Measurements from ENCODE around the gene BEGAIN. TPM values are rescaled to one million over a fixed set of nuclear protein-coding genes. Genes with fewer than 3 reads are reported as not detected.
A peak's percentile ranks its signal among the peaks of the same experiment; 100 is the strongest.

Gene BEGAIN
- total RNA-seq, 2 donors from 2014 or later = 0.91 to 1.3 TPM

DNA sequence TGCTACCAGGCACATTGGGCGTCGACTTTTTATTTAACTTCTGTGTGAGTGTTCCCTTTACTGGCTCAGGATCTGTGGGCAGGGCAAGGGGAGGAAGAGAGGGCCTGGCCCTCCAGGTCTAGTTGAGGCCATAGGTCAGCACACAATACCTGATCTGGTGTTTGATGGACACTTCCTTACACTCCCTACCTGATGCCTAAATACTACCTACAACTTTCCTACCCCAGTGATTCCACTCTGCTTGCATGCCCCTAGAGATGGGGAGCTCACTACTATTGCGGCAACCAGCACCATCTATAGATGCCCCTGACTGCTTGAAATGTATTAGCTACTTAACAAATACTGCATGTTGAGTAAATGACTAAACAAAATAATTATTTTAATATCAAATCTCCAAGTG, 20.8 kb upstream of the BEGAIN start:
- Histone ChIP-seq H3K27me3 (ENCODE audit: control insufficient read depth, insufficient read depth, low read length, poor library complexity, severe bottlenecking) (peaks cover 4% of the 10 kb centered on the region), H3K4me1 (ENCODE audit: control insufficient read depth, insufficient read depth, low read length) (no peaks in the 10 kb centered on the region), H3K36me3 (ENCODE audit: control insufficient read depth, insufficient read depth, low read length) (no peaks in the 10 kb centered on the region), H3K9me3 (ENCODE audit: control insufficient read depth, low read length) (no peaks in the 10 kb centered on the region), H3K4me3 (ENCODE audit: low read length) (no peak overlapping the region), H3K27ac (ENCODE audit: low read depth, low read length) (no peak overlapping the region), H3K9ac (ENCODE audit: extremely low read depth, low read length, poor library complexity, severe bottlenecking) (no peak overlapping the region)
- no peak for DNase-seq
- Mint-ChIP-seq H3K9me3 (no peaks in the 10 kb centered on the region), H3K4me3 (no peak overlapping the region), H3K4me1 (no peaks in the 10 kb centered on the region), H3K27ac (no peak overlapping the region), H3K36me3 (ENCODE audit: low read depth) (no peaks in the 10 kb centered on the region), H3K27me3 (ENCODE audit: insufficient read depth) (peaks cover 9% of the 10 kb centered on the region)
- TF ChIP-seq, protein P1, sequence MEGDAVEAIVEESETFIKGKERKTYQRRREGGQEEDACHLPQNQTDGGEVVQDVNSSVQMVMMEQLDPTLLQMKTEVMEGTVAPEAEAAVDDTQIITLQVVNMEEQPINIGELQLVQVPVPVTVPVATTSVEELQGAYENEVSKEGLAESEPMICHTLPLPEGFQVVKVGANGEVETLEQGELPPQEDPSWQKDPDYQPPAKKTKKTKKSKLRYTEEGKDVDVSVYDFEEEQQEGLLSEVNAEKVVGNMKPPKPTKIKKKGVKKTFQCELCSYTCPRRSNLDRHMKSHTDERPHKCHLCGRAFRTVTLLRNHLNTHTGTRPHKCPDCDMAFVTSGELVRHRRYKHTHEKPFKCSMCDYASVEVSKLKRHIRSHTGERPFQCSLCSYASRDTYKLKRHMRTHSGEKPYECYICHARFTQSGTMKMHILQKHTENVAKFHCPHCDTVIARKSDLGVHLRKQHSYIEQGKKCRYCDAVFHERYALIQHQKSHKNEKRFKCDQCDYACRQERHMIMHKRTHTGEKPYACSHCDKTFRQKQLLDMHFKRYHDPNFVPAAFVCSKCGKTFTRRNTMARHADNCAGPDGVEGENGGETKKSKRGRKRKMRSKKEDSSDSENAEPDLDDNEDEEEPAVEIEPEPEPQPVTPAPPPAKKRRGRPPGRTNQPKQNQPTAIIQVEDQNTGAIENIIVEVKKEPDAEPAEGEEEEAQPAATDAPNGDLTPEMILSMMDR (conservative IDR thresholded peaks at IDR 0.05) = no peak
- WGBS, 2 experiments (ENCODE audit: insufficient coverage in 1 of 2, insufficient read length in 1 of 2) = 89 to 100% methylated on average over 2 to 3 of the region's 3 CpGs

GRCh38 chr14:100607611-100607956, 20.4 kb upstream of the BEGAIN start:
- H3K27me3 ChIP-seq (ENCODE audit: control insufficient read depth, insufficient read depth, low read length, poor library complexity, severe bottlenecking) = peaks cover 8% of the 10 kb centered on the region
- 96% methylated on average over 4 to 10 of the region's 10 CpGs for WGBS, 2 experiments (ENCODE audit: insufficient coverage in 1 of 2, insufficient read length in 1 of 2)
- Mint-ChIP-seq H3K27me3 (ENCODE audit: insufficient read depth) (peaks cover 12% of the 10 kb centered on the region), H3K9me3 (no peaks in the 10 kb centered on the region), H3K36me3 (ENCODE audit: low read depth) (no peaks in the 10 kb centered on the region), H3K4me1 (no peaks in the 10 kb centered on the region), H3K4me3 (no peak overlapping the region), H3K27ac (no peak overlapping the region)
- H3K9me3 ChIP-seq (ENCODE audit: control insufficient read depth, low read length) = no peaks in the 10 kb centered on the region
- H3K4me1 ChIP-seq (ENCODE audit: control insufficient read depth, insufficient read depth, low read length) = no peaks in the 10 kb centered on the region
- H3K36me3 ChIP-seq (ENCODE audit: control insufficient read depth, insufficient read depth, low read length) = no peaks in the 10 kb centered on the region
- TF ChIP-seq, protein P1 (conservative IDR thresholded peaks at IDR 0.05) = no peak
- no peak overlapping the region for H3K9ac ChIP-seq (ENCODE audit: extremely low read depth, low read length, poor library complexity, severe bottlenecking)
- DNase-seq = peak; percentile 42
- H3K27ac ChIP-seq (ENCODE audit: low read depth, low read length) = no peak overlapping the region
- H3K4me3 ChIP-seq (ENCODE audit: low read length) = no peak overlapping the region

- Histone ChIP-seq H3K9ac (ENCODE audit: extremely low read depth, low read length, poor library complexity, severe bottlenecking) (no peak overlapping the region), H3K9me3 (ENCODE audit: control insufficient read depth, low read length) (peaks cover under 1% of the 10 kb centered on the region), H3K27me3 (ENCODE audit: control insufficient read depth, insufficient read depth, low read length, poor library complexity, severe bottlenecking) (peaks cover 15% of the 10 kb centered on the region), H3K4me1 (ENCODE audit: control insufficient read depth, insufficient read depth, low read length) (no peaks in the 10 kb centered on the region), H3K4me3 (ENCODE audit: low read length) (no peak overlapping the region), H3K36me3 (ENCODE audit: control insufficient read depth, insufficient read depth, low read length) (no peaks in the 10 kb centered on the region), H3K27ac (ENCODE audit: low read depth, low read length) (no peak overlapping the region)
- Mint-ChIP-seq H3K36me3 (ENCODE audit: low read depth) (no peaks in the 10 kb centered on the region), H3K4me3 (no peak overlapping the region), H3K9me3 (no peaks in the 10 kb centered on the region), H3K27ac (no peak overlapping the region), H3K4me1 (no peaks in the 10 kb centered on the region), H3K27me3 (ENCODE audit: insufficient read depth) (peaks cover 18% of the 10 kb centered on the region)
- no peak for DNase-seq
- 94 to 95% methylated on average over 12 to 15 of the region's 15 CpGs for WGBS, 2 experiments (ENCODE audit: insufficient coverage in 1 of 2, insufficient read length in 1 of 2)
- TF ChIP-seq, protein P1 (conservative IDR thresholded peaks at IDR 0.05) = no peak
Observed at GRCh38 chr14:100606687-100607610, 19.7 kb upstream of the BEGAIN start.
